ENCODE results near the gene TNFRSF14. TPM values are rescaled to one million over a fixed set of nuclear protein-coding genes. Genes with fewer than 3 reads are reported as not detected.

TNFRSF14 gene
- total RNA-seq, 1 donor from 2014 or later, result 152 TPM

DNA sequence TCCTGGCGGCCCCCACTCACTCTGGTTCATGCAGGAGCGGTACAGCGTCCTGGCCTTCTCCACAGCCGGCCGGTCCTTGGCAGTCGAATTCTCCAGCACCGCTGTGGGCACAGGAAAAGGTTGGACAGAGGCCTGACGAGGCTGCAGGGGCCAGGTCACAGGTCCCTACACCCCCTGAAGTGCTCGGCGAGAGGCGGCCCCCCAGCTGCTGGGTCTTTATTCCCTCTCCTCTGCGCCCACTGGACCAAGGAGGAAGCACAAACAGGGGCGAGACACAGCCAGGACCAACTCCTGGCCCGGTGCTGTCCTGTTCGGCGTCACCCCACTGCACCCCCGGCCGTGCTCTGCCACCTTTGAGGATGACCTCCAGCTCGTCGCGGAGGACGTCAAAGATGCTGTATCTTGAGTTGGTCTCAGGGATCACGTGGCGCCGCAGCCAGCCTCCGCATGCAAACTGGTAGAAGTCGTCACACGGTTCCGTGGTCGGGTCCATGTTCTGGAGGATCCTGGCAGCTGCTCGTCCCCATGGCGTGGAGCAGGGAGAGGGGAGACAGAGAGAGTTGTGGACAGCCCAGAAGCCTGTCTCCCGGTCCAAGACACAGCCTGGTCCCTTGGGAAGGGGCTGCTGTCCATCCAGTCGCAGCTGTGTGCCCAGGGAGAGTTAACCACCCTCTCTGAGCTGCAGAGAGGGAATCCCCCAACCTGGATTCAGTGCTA, 53.3 kb downstream of the TNFRSF14 start:
- no peak overlapping the region for H3K27ac ChIP-seq
- TF ChIP-seq, protein P1, sequence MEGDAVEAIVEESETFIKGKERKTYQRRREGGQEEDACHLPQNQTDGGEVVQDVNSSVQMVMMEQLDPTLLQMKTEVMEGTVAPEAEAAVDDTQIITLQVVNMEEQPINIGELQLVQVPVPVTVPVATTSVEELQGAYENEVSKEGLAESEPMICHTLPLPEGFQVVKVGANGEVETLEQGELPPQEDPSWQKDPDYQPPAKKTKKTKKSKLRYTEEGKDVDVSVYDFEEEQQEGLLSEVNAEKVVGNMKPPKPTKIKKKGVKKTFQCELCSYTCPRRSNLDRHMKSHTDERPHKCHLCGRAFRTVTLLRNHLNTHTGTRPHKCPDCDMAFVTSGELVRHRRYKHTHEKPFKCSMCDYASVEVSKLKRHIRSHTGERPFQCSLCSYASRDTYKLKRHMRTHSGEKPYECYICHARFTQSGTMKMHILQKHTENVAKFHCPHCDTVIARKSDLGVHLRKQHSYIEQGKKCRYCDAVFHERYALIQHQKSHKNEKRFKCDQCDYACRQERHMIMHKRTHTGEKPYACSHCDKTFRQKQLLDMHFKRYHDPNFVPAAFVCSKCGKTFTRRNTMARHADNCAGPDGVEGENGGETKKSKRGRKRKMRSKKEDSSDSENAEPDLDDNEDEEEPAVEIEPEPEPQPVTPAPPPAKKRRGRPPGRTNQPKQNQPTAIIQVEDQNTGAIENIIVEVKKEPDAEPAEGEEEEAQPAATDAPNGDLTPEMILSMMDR (IDR thresholded peaks at IDR 0.05), result no peak
- no peak for ATAC-seq
- peaks cover 6% of the 10 kb centered on the region for H3K4me1 ChIP-seq
- H3K27me3 ChIP-seq (ENCODE audit: low read depth), result peaks cover 21% of the 10 kb centered on the region
- intact Hi-C loops (cut with DNase I), result no loop called here
- no peak overlapping the region for H3K4me3 ChIP-seq
- DNase-seq, result peak; percentile 43
- no peaks in the 10 kb centered on the region for H3K36me3 ChIP-seq
- H3K9me3 ChIP-seq, result peaks cover 9% of the 10 kb centered on the region

DNA sequence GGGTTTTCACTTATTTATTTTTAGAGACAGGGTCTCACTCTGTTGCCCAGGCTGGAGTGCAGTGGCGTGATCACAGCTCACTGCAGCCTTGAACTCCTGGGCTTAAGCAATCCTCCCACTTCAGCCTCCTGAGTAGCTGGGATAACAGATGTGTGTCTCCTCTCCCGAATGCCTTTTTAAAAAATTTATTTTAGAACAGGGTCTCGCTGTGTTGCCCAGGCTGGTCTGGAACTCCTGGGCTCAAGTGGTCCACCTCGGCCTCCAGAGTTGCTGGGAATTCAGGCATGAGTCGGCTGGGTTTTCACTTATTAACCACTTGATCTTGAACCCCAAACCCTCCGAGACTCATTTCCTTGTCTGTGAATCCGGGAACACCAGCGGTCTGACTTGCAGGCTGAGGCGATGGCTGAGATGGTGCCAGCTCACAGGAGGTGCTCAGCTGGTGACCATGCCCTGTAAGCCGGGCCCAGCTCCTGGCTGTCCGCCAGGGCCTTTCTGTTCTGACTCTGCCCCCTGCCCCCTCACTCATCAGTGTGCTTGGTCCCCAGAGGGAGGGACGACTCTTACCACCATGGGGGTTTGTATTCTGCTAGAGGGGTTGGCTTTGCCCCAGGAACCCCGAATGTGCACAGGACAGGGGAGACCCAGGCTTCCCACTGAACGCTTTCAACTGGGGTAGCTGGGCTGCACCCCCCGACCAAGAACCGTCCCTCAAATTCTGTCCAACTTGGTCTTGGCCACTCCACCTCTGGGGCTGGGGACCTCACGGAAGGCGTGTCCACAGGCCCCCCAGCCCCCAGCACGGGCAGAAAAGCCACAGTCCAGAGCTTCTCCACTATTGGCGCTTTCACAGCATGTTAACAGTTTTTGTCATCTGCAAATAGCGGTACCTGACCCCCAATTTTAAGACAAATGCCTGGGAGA, 54.1 kb downstream of the TNFRSF14 start:
- Histone ChIP-seq H3K27ac (no peak overlapping the region), H3K4me3 (no peak overlapping the region), H3K9me3 (peaks cover 13% of the 10 kb centered on the region), H3K27me3 (ENCODE audit: low read depth) (peaks cover 17% of the 10 kb centered on the region), H3K36me3 (no peaks in the 10 kb centered on the region), H3K4me1 (peaks cover 6% of the 10 kb centered on the region)
- TF ChIP-seq, protein P1 (IDR thresholded peaks at IDR 0.05), result no peak
- intact Hi-C loops (cut with DNase I), result no loop called here
- ATAC-seq, result no peak
- DNase-seq, result peak; percentile 48

DNA sequence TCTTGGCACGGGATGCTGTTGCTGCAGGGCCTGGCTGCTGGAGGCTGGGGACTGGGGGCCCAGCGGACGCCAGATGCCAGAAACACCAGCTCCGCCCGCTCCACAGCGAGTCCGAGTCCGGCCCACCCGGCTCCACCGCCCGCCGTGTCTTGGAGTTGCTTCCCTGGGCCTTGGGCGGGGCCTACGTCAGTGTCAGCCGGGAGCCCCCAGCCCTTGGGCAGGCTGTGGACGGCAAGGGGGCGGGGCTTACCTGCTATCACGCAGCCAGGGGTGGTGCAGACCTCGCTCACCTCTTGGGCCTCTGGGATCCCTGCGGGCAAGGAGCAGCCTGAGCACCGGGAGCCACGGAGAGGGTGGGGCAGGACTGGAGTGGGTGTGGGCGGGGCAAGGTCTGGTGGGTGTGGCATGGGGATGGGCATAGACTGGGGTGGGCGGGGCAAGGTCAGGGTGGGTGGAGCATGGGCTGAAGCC, 54.9 kb downstream of the TNFRSF14 start:
- peak; percentile 69 for DNase-seq
- Histone ChIP-seq H3K9me3 (peaks cover 14% of the 10 kb centered on the region), H3K27ac (no peak overlapping the region), H3K4me1 (peaks cover 6% of the 10 kb centered on the region), H3K36me3 (no peaks in the 10 kb centered on the region), H3K4me3 (peak overlapping the region; percentile 1), H3K27me3 (ENCODE audit: low read depth) (peaks cover 9% of the 10 kb centered on the region)
- ATAC-seq, result peak; percentile 65 to 68
- TF ChIP-seq, protein P1 (IDR thresholded peaks at IDR 0.05), result no peak
- intact Hi-C loops (cut with DNase I), result no loop called here

DNA sequence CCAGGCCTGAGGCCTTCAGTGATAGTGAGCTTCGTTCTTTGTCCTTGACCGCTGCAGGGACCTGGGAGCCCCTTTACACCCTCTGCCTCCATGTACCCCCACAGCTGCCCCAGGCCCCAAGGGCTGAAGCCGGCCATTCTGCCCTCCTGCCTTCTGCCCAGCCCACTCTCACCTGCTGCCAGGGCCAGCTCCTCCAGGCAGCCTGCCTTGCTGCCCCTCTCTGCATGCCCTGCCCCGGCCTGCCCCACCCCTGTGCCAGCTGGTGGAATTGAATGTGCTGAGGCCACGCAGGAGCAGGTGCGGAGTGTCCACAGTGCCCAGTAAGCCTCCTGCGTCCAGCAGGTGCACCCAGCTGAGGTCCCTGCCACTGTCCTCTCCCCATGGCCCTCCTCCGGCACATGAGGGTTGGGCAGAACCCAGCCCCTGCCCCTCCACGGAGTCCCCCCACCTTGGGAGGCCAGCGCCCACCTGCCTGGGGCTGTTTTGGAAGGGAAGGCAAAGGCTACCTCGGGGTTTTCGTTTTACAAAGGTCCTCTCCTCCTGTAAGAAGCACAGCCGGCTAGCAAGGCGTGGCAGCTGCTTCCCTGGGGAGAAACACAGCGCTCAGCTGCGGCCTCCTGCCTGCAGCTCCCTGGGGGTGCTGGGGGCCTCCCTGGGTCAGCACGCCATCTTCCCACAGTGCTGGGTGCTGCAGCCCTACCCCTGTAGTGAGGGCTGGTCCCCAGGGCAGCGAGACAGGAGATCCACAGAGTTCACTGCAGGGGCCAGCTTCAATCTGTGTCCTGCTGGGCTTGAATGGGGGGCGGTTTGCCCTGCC, 55.7 kb downstream of the TNFRSF14 start:
- H3K36me3 ChIP-seq, result no peaks in the 10 kb centered on the region
- ATAC-seq (no peak), DNase-seq (peak; percentile 34)
- H3K4me3 ChIP-seq, result no peak overlapping the region
- no peak overlapping the region for H3K27ac ChIP-seq
- H3K9me3 ChIP-seq, result peaks cover 14% of the 10 kb centered on the region
- peaks cover 5% of the 10 kb centered on the region for H3K27me3 ChIP-seq (ENCODE audit: low read depth)
- TF ChIP-seq, protein P1 (IDR thresholded peaks at IDR 0.05), result no peak
- peaks cover 6% of the 10 kb centered on the region for H3K4me1 ChIP-seq
- intact Hi-C loops (cut with DNase I), result no loop called here

All from lower lobe of right lung (tissue), 2 donors.